ENCODE results near the gene EFCAB8.
"Not testable (repeated sequence)": the region's sequence is repeated elsewhere in the genome, so short reads cannot be mapped to it uniquely, and the experiment has no call there.

EFCAB8 gene

DNA sequence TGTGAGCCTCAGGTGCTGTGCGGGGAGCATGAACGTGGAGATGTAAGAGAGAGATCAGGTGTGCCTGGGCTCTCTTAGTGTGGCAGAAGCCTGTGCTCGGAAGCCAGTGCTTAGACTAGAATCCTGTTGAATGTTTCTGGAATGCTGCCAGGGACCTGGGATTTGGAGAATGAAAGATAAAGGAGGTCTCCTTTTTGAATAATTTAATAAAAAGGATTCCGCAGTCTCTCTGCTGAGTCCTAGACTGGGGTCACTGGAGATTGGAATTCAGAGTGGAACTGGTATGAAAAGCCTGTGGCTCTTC is 18.8 kb upstream of the EFCAB8 start:
- no peak for DNase-seq (ENCODE audit: low read depth in 1 of 2, low spot score in 1 of 2)

DNA sequence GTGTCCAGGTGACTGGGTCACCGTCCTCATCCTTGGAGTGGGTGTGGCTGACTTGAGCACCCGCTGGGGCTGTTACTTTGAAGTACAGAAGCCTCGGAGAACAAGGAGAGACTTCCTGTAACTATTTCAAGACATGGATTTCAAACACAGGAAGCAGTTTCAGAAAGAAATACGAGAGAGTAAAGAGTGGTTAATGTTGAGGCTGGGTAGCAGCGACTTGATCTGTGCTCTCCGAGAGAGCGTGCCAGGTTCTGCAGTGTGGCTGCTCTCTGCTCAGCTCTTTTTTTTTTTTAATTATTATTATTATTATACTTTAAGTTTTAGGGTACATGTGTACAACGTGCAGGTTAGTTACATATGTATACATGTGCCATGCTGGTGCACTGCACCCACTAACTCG is 17.5 kb upstream of the EFCAB8 start:
- DNase-seq (ENCODE audit: low read depth in 1 of 2, low spot score in 1 of 2), result no peak

DNA sequence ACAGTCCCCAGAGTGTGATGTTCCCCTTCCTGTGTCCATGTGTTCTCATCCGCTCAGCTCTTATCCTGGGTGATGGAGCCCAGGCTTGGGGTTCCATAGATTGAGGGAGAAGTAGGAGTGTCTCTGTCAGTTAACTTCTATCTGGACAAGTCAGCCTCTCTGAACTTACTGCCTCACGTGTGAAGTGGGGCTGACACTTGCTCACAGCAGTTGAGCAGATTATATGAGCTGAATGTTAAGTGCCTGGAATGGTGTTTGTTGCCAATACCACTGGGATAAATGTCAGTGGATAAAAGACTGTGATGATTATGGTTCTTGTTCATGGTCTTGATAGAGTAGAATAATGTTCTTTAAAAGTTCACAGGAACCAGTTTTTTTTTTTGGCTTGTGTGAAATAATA is 17.1 kb upstream of the EFCAB8 start:
- no peak for DNase-seq (ENCODE audit: low read depth in 1 of 2, low spot score in 1 of 2)

DNA sequence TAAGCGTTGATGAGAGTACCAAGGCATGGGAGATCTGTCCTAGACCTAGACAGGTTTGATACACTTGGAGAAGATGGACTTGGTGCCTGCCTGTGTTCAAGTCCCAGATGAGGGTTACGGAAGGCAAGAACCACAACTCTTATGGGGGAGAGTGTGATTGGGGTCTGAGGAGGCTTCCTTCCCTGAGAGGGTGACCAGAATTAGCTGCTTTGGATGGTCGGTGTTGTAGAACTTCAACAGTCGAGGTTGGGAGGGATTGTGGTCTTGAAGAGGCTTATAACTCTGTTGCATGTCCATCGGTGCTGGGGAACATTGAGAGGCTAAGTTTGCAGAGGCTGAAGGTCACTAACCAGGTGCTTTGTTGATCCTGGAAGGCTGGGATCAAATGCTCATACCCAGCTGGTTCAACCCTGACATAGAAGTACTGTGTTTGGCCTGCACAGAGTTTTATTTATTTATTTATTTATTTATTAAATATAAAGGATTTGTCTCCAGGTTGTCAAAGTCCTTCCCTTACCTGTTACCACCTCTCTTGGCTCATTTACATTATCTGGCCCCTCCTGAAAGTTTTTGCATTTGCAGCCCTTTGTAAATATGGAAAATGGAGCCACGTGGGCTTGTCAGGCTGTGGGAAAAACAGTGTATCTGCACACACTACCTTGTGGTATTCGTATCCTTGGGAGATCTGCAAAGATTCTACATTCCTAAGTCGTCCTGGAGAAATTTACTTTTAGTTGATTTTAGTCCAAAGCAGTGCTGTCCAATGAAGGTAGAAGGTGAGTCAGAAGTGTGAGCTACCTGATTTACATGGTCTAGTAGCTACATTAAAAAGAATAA is 15.8 kb upstream of the EFCAB8 start:
- no peak for DNase-seq (ENCODE audit: low read depth in 1 of 2, low spot score in 1 of 2)

DNA sequence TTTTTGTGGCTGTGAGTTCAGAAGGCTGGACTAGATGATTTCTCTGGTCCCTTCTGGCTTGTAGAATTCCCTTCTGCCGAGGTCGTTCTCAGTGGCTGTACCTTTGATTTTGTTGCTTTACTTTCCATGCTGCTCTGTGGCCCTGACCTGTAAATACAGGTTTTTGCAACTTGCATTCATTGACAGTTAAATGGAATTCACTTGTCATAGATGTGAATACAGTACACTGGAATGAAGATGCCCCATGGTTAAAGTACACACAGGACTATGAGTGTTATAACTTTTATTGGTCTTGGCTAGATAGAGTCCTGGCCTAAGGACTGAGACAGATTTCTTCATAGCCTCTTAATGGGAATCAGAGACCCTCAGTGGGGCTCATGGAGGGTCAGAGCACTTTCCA is 12.9 kb upstream of the EFCAB8 start:
- no peak for DNase-seq (ENCODE audit: low read depth in 1 of 2, low spot score in 1 of 2)

DNA sequence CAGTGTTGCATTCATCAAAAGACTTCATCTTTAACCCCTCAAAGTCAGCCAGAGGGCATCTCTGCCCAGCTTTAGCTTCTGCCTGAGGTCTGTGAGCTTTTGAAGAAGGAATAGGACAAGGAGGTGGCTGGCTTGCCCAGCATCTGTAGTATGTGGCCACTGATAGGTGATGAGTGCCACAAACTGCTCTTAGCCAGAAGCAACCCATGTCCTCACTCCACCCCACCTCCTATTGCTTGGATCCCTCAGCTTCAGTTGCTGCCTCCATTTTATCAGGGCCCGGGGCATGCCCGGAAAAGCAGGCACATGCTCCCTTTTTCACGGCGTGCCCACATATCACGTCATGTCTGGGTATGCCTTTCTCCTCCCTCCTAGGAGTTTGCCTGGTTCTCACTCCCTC is 11.9 kb upstream of the EFCAB8 start:
- DNase-seq (ENCODE audit: low read depth in 1 of 2, low spot score in 1 of 2), result no peak

DNA sequence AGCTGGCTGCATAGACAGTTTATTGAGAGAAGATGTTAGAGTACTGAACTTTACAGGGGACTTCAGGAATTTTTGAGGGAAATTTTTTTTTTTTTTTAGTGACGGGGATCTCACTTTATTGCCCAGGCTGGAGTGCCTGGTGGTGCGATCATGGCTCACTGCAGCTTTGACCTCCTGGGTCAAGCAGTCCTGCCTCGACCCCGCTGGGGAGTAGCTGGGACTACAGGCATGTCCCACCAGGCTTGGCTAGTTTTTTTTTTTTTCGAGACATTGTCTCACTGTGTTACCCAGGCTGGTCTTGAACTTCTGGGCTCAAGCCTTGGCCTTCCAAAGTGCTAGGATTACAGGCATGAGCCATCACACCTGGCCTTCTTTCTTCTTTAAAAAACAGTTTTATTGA is 10.8 kb upstream of the EFCAB8 start:
- no peak for DNase-seq (ENCODE audit: low read depth in 1 of 2, low spot score in 1 of 2)

DNA sequence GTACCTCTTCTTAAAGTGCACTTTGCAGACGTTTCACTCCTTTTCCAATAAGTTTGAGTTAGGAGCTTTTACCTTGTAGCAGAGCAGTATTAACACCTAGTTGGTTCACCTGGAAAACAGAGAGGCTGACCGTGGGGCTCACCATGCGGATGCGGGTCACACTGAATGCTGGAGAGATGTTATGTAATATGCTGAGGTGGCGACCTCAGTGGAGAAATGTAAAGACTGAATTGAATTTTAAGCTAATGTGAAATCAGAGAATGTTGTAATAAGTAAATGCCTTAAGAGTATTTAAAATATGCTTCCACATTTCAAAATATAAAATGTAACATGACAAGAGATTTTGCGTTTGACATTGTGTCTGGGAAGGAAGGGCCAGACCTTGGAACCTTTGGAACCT is 9.9 kb upstream of the EFCAB8 start:
- DNase-seq (ENCODE audit: low read depth in 1 of 2, low spot score in 1 of 2), result no peak

DNA sequence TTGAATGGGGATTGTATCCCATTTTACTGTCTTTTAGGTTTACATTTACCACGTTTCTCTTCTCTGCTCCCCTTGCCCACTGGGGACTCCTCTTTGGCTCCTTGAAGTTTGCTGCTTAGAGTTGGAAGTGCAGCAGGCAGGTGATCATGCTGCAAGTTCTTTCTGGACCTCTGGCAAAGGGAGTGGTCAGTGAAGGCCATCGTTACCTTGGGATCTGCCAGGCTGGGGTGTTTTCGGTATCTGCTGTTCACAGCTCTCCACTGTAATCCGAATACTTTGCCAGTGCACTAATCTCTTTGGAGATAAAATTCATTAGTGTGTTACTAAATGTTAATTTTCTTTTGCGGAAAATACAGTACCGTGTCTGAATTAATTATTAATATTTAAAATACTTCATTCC is 9.1 kb upstream of the EFCAB8 start:
- DNase-seq (ENCODE audit: low read depth in 1 of 2, low spot score in 1 of 2), result no peak

DNA sequence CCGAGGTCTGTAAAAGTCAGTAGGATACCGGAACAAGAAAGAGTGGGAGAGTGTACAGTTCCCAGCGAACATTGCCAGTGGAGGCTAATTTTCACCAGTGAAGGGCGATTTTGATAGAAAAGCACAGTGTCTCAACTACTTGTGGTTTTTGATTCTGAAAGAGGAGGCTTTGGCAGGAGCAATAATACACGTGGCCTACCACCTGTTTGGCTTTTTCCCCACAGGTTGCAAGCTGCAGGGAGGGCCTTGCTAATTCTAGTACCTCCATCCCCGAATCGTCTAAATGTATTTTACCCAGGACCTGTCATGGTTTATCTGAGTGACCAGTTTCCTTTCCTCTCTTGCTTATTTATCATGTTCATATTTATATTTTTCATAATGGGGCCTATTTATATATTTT is 3.3 kb upstream of the EFCAB8 start:
- no peak for DNase-seq (ENCODE audit: low read depth in 1 of 2, low spot score in 1 of 2)

DNA sequence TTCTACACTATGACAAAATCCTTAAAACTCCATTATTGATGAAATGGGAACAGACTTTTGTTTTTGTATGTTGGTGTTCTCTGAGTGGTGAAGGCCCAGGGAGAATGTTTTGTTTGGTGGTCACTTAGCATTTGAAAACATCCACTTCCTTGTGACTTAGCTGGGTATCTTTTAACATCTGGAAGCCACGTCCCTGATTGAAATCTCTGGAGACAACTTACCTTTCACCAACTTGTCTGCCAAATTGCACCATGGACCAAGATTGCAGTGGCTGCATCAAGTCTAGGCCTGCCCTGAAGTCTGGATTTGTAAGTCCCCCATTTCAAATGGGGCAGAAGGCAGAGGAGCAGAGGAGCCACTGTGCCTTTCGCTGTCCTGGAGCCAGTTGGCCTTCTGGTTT is 534 bp upstream of the EFCAB8 start:
- no peak for DNase-seq (ENCODE audit: low read depth in 1 of 2, low spot score in 1 of 2)

DNA sequence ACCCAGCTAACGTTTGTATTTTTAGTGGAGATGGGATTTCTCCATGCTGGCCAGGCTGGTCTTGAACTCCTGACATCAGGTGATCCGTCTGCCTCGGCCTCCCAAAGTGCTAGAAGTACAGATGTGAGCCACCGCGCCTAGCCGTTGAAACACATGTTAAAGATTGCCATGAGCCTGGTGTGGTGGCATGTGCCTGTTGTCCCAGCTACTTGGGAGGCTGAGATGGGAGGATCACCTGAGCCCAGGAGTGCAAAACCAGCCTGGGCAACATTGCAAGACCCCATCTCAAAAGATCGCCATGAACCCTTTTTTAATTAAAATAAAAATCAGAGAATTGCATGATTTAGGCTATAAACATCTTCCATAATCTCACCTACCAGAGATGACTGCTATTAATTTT is 2.7 kb downstream of the EFCAB8 start:
- DNase-seq (ENCODE audit: low read depth in 1 of 2, low spot score in 1 of 2), result no peak

DNA sequence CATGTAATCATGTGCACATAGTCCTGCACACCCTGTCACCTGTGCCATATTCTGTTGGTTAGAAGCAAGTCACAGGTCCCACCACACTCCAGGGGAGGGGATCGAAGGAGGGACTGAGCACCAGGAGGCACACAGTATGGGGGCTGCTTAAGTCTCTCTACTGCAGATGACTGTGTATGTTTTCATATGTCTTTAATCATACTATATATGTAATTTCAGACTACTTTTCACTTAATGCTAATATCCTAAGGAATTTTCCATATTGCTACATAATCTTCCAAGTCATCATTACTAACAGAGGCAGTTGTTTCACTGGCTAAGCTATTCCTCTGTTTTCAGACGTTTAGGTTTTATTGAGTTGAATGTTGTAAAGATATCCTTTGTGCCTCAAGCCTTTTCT is 10.8 kb downstream of the EFCAB8 start:
- no peak for DNase-seq (ENCODE audit: low read depth in 1 of 2, low spot score in 1 of 2)

DNA sequence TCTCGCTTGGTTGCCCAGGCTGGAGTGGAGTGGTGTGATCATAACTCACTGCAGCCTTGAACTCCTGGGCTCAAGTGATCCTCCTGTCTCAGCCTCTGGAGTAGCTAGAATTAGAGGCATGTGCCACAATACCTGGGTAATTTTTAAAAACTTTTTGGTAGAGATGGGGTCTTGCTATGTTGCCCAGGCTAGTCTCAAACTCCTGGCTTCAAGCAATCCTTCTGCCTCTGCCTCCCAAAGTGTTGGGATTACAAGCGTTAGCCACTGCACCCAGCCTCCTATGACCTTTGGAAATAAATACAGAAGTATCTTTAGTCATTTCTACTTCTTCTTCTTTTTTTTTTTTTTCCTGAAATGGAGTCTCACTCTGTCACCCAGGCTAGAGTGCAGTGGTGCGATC is 11.8 kb downstream of the EFCAB8 start:
- DNase-seq (ENCODE audit: low read depth in 1 of 2, low spot score in 1 of 2), result not testable (repeated sequence)

DNA sequence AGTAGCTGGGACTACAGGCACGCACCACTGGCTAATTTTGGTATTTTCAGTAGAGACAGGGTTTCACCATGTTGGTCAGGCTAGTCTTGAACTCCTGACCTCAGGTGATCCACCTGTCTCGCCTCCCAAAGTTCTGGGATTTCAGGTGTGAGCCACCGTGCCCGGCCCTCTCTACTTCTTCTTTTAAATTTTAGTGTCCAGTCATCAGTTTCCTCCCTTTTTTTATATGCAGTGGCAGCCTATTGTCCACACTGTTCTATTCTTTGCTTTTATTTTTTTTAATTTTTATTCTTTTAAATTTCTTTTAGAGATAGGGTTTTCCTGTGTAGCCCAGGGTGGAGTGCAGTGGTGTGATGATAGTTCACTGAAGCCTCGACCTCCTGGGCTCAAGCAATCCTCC is 12.3 kb downstream of the EFCAB8 start:
- no peak for DNase-seq (ENCODE audit: low read depth in 1 of 2, low spot score in 1 of 2)

DNA sequence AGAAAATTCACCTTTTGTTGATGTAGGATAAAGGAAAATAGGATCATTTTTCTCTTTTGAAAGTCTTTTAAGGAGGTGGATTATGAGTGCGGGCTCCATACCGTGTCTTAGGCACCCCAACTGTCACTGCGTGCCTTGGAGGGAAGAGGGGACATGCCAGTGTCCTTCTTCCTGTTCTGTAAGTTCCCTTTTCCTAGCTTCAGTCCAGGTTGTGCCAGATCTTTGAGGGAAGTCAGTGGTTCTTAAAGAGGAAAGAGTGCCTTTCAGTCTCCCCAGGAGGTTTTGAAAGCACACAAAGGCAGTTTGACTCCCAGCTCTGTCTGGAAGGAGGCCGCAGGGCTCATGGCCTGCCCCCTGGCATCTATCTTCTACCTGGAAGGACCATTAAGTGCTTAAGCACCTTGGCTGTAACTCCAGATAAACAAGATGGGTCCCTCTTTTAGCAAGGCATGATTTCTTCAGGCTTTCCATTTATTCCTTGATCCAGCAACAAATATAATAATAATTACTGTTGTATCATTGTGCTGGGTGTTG is 13.0 kb downstream of the EFCAB8 start:
- DNase-seq (ENCODE audit: low read depth in 1 of 2, low spot score in 1 of 2), result no peak

DNA sequence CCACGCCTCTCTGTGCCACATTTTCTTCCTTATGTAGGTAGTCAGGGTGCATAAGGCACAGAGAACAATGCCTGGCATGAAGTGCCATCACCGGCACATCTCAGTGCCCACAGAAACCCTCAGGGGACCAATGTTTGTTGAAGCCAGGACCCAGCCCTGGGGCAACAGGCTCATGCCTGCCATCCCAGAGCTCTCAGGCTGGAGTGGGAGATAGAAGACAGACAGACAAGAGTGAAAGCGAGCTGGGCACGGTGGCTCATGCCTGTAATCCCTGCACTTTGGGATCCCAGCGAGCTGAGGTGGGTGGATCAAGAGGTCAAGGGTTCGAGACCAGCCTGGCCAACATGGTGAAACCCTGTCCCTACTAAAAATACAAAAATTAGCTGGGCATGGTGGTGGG is 13.5 kb downstream of the EFCAB8 start:
- no peak for DNase-seq (ENCODE audit: low read depth in 1 of 2, low spot score in 1 of 2)

DNA sequence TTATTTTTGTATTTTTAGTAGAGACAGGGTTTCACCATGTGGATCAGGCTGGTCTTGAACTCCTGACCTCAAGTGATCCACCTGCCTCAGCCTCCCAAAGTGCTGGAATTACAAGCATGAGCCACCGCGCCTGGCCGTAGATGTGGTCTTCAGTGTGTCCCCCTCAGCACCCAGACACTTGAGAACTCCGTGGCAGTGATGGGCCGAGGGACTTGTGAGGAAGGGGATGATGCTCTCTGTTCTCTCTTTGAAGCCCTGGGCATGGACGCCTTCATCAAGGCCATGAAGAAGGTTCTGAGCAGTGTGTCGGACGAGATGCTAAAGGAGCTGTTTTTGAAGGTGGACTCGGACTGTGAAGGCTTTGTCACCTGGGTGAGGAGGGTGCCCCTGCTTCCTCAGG is 16.9 kb downstream of the EFCAB8 start:
- DNase-seq (ENCODE audit: low read depth in 1 of 2, low spot score in 1 of 2), result no peak

DNA sequence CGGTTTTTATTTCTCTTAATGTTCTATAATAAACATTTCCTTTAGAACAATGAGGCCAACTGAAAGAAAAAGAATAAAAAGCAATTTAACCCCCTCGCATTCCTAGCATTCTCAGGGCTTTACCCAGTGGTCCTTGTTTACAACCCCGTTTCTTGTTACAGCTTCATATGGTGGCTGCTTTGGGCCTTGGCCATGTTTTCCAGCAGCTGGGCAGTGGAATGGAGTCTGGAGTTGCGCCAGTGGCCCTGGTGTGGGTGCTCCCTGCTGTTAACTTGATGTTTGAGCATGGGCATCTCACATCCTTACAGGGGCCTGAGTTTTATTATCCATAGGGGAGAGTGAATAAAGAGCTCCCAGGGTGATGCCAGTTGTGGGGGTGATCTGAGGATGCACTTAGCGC is 18.8 kb downstream of the EFCAB8 start:
- DNase-seq (ENCODE audit: low read depth in 1 of 2, low spot score in 1 of 2), result no peak

DNA sequence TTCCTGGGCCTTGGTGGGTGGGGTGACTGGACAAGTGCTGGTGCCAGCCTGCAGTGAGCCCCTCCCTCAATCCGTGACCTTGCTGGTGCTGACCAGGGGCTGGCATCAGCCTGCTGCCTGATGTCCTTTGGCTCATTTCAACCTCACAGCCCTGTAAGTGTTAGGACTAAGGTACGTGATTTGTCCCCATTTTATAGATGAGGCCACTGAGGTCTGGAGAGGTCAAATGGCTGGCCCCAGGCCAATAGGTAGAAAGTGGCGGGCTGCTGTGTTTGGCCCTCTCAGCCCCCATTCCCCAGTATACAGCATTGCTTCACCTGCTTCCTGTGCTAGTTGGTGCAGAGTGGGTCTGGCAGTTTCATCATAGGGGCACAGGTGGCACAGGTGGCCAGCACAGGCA is 20.1 kb downstream of the EFCAB8 start:
- DNase-seq (ENCODE audit: low read depth in 1 of 2, low spot score in 1 of 2), result no peak

DNA sequence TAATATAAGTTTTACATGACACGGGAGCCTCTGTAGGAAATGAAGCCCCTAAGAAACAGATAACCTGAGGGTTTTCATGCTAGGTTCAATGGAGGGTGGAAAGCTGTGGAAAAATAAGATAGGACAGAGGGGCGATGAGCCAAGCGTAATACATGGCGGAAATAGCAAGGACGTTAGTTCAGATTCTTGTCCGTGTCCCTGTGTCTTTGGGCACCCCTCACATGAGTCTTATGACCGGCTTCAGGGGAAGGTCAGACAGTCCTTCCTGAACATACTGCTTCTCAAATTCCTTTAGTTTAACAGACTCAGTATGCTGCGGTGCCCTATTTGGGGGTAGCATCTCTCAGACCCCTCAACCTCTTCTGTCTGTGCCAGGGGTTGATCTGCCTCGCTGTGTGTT is 20.8 kb downstream of the EFCAB8 start:
- no peak for DNase-seq (ENCODE audit: low read depth in 1 of 2, low spot score in 1 of 2)

DNA sequence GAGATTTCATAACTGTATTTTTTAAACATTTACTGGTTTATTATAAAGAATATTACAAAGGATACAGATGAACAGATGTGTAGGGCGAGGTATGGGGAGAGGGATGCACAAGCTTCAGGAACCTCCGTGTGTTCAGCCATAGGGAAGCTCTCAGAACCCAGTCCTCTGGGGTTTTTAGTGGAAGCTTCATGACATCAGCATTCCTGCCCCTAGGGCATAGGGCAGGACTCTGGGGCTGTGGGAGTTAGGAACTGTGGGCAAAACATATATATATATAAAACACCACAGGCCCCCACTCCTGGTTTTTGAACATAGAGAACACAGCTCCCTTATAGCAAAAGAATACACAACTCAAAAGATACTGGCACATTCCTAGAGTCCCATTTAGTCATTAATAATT is 21.9 kb downstream of the EFCAB8 start:
- no peak for DNase-seq (ENCODE audit: low read depth in 1 of 2, low spot score in 1 of 2)

DNA sequence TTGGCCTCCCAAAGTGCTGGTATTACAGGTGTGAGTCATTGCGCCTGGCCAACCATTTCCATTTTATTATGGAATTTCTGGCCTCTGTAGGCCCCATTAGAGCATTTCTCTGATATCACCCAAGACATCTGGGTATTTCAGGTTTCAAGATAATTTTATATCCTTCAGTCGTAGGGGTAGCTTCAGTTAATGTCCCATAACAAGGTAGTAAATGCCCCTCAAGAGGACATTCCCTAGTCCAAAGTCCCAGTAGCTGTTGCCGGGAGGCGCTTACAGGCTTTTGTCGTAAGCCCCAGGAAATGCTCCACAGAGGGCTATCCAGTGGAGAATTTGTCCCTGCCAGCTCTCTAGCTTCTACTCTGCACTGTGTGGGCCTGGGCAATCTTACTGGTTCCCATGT is 24.4 kb downstream of the EFCAB8 start:
- no peak for DNase-seq (ENCODE audit: low read depth in 1 of 2, low spot score in 1 of 2)

Measured in activated T-helper 1 cell treated with anti-CD3 and anti-CD28 coated beads, Interleukin-2, amount 50 U/mL, for 16 hours (primary cell).